MCF 10A (cell line): Measurements from ENCODE around the gene IRGC. TPM values are rescaled to one million over a fixed set of nuclear protein-coding genes. Genes with fewer than 3 reads are reported as not detected.

Source experiments
- BruUV-seq: library from RNA; stranded (reverse); fragments of 400-500 nt; replicated peaks from 2 replicates; lab custom pipeline; 2021; lab: Mats Ljungman, UMichigan
- CTCF ChIA-PET: fragments of 300-600 bp; sonication (Branson Sonifier 250); formaldehyde crosslinking; extraction: SDS; loops from one replicate; lab custom pipeline; 2021; ENCODE audit warnings: antibody characterized with exemption, inconsistent platforms; lab: Yijun Ruan, JAX
- POLR2A ChIA-PET: fragments of 300-600, 350-650 bp; sonication (Branson Sonifier 250); formaldehyde crosslinking; extraction: SDS; loops from one replicate; lab custom pipeline; 2020; ENCODE audit warnings: antibody characterized with exemption, inconsistent platforms; lab: Yijun Ruan, JAX
- DNase-seq: peaks from one replicate; pipeline ENCODE4 v3.0.0-alpha.2; 2018; ENCODE audit not compliant: unreplicated experiment
- H3K27ac Mint-ChIP-seq: one replicate; pipeline ENCODE4 v1.8.0; 2022; ENCODE audit warnings: mild to moderate bottlenecking, low read depth, mixed read lengths; ENCODE audit not compliant: unreplicated experiment
- H3K27me3 Mint-ChIP-seq: one replicate; pipeline ENCODE4 v1.8.0; 2022; ENCODE audit warnings: mixed read lengths; ENCODE audit not compliant: insufficient read depth, unreplicated experiment
- H3K36me3 Mint-ChIP-seq: one replicate; pipeline ENCODE4 v1.8.0; 2022; ENCODE audit warnings: mild to moderate bottlenecking, moderate library complexity, mixed read lengths; ENCODE audit not compliant: insufficient read depth, unreplicated experiment
- H3K4me1 Mint-ChIP-seq: one replicate; pipeline ENCODE4 v1.8.0; 2022; ENCODE audit warnings: mixed read lengths; ENCODE audit not compliant: insufficient read depth, unreplicated experiment
- H3K4me3 Mint-ChIP-seq: one replicate; pipeline ENCODE4 v1.8.0; 2022; ENCODE audit warnings: mild to moderate bottlenecking, moderate library complexity, mixed read lengths; ENCODE audit not compliant: unreplicated experiment
- H3K9me3 Mint-ChIP-seq: one replicate; pipeline ENCODE4 v1.8.0; 2022; ENCODE audit warnings: mixed read lengths; ENCODE audit not compliant: unreplicated experiment
- CTCF ChIP-seq: fragments of 200-600 bp; IDR thresholded peaks from one replicate; pipeline ENCODE4 v1.8.0; 2022; ENCODE audit warnings: antibody characterized with exemption, mild to moderate bottlenecking; ENCODE audit not compliant: unreplicated experiment
- intact Hi-C: fragments of 100-400 bp; cut with micrococcal nuclease; formaldehyde crosslinking; loops from 2 replicates; pipeline ENCODE4 v1.14.1; 2022
- total RNA-seq: library from RNA; stranded (reverse); gene quantifications from 2 replicates; pipeline ENCODE4 v1.2.3, GENCODE V29; 2022

Gene IRGC
- total RNA-seq, 1 experiment from 2014 or later: not detected

- no peak for DNase-seq
- intact Hi-C loops: loop anchor here (2.0 kb wide), 1 partner anchor 31 kb away; no protein-coding TSS in a partner anchor
- Mint-ChIP-seq H3K4me1 (peaks cover 23% of the 10 kb centered on the region), H3K36me3 (no peaks in the 10 kb centered on the region), H3K4me3 (peak overlapping the region; percentile 59), H3K27ac (peak overlapping the region; percentile 86), H3K27me3 (no peaks in the 10 kb centered on the region), H3K9me3 (no peaks in the 10 kb centered on the region)
- ChIA-PET CTCF (interaction anchor here (0.6 kb wide), 1 partner anchor 144 kb away, joined by 3 read pairs; no protein-coding TSS in a partner anchor), POLR2A (no interaction called here)
- BruUV-seq: no TSS peak
- no peak for TF ChIP-seq CTCF
Observed at GRCh38 chr19:43699506-43700394, 16.1 kb upstream of the IRGC start.

- peak overlapping the region; percentile 59 for H3K4me3 Mint-ChIP-seq
- no peaks in the 10 kb centered on the region for H3K36me3 Mint-ChIP-seq
- peaks cover 23% of the 10 kb centered on the region for H3K4me1 Mint-ChIP-seq
- intact Hi-C loops: loop anchor here (2.0 kb wide), 1 partner anchor 32 kb away; no protein-coding TSS in a partner anchor
- no peaks in the 10 kb centered on the region for H3K9me3 Mint-ChIP-seq
- H3K27me3 Mint-ChIP-seq: no peaks in the 10 kb centered on the region
- TF ChIP-seq CTCF: no peak
- ChIA-PET CTCF (interaction anchor here (0.6 to 1.4 kb wide), 2 partner anchors 32 to 145 kb away, joined by 3 to 4 read pairs; no protein-coding TSS in a partner anchor), POLR2A (interaction anchor here (0.6 to 1.5 kb wide), 7 partner anchors 14 to 54 kb away, joined by 3 to 11 read pairs (median 3); partner anchors contain the start of genes PLAUR and SMG9)
- peak overlapping the region; percentile 86 for H3K27ac Mint-ChIP-seq
- DNase-seq: peak; percentile 85
- BruUV-seq: no TSS peak
Observed at GRCh38 chr19:43700395-43701000, 15.4 kb upstream of the IRGC start.

GRCh38 chr19:43704002-43704705 is 11.7 kb upstream of the IRGC start:
- H3K36me3 Mint-ChIP-seq: no peaks in the 10 kb centered on the region
- DNase-seq: no peak
- POLR2A ChIA-PET: interaction anchor here (1.0 to 1.2 kb wide), 2 partner anchors 10 to 36 kb away, joined by 3 read pairs; no protein-coding TSS in a partner anchor
- peaks cover 23% of the 10 kb centered on the region for H3K4me1 Mint-ChIP-seq
- no TSS peak for BruUV-seq
- no peaks in the 10 kb centered on the region for H3K9me3 Mint-ChIP-seq
- no peak overlapping the region for H3K27ac Mint-ChIP-seq
- CTCF ChIA-PET: no interaction called here
- no peak for TF ChIP-seq CTCF
- no peaks in the 10 kb centered on the region for H3K27me3 Mint-ChIP-seq
- intact Hi-C loops: no loop called here
- no peak overlapping the region for H3K4me3 Mint-ChIP-seq
